Esophagus squamous epithelium (tissue), 5 donors: ENCODE measurements around the gene CDKN2D. TPM values are rescaled to one million over a fixed set of nuclear protein-coding genes. Genes with fewer than 3 reads are reported as not detected.

Experiments
- DNase-seq: peaks from one replicate; lab custom pipeline; 2025; lab: John Stamatoyannopoulos, UW
- H3K27ac ChIP-seq, 4 donors: fragments of 200-600 bp; sonication (generic); one replicate each; pipeline ENCODE4 v1.5.1; 2016 to 2019; ENCODE audit warnings: mild to moderate bottlenecking in 1 of 4
- H3K27me3 ChIP-seq, 4 donors: fragments of 200-600 bp; sonication (generic); 1 replicate in 3 of 4; 2 replicates in 1 of 4; pipeline versions ENCODE4 v1.5.1 to v1.6.0; 2017 to 2021; ENCODE audit warnings: antibody characterized with exemption in 1 of 4
- H3K36me3 ChIP-seq, 3 donors: fragments of 200-600 bp; sonication (generic); one replicate each; pipeline ENCODE4 v1.5.1; 2016 to 2019
- H3K4me1 ChIP-seq, 3 donors: fragments of 200-600 bp; sonication (generic); one replicate each; pipeline ENCODE4 v1.5.1; 2017 to 2019
- H3K4me3 ChIP-seq, 4 donors: fragments of 200-600 bp; sonication (generic); 1 replicate in 3 of 4; 2 replicates in 1 of 4; pipeline ENCODE4 v1.5.1; 2016 to 2019; ENCODE audit warnings: mild to moderate bottlenecking in 2 of 4, moderate library complexity in 1 of 4
- H3K9me3 ChIP-seq, 3 donors: fragments of 200-600 bp; sonication (generic); one replicate each; pipeline ENCODE4 v1.5.1; 2016 to 2019
- CTCF ChIP-seq, 6 experiments: fragments of 450-650 bp in 4 of 6; fragments of 200-600 bp in 2 of 6; sonication (generic) in 2 of 6; IDR thresholded peaks; one replicate each; pipeline ENCODE4 v1.5.1; 2016 to 2019; ENCODE audit warnings: antibody characterized with exemption in 6 of 6, mild to moderate bottlenecking in 4 of 6, moderate library complexity in 4 of 6
- POLR2A ChIP-seq, 4 donors: fragments of 450-650 bp; IDR thresholded peaks; one replicate each; pipeline ENCODE4 v1.6.1; 2017; ENCODE audit warnings: antibody characterized with exemption in 4 of 4, mild to moderate bottlenecking in 4 of 4, moderate library complexity in 3 of 4
- WGBS, 2 donors: methylation state at CpG; one replicate each; pipeline ENCODE4 v1.1.5; 2018; 5-methylcytosine and 5-hydroxymethylcytosine counted together
- intact Hi-C: fragments of 100-400 bp; cut with DNase I; formaldehyde crosslinking; loops from one replicate; pipeline ENCODE4 v1.15.0; 2022
- total RNA-seq, 4 donors: library from RNA; depleted of rRNA; stranded (reverse); fragments of >200 nt; gene quantifications; one replicate each; pipeline ENCODE4 v1.1.0, GENCODE V29; 2016
- donor health status: DM: yes; HTN: yes; CAD: no.

The CDKN2D gene
- total RNA-seq, 4 donors from 2014 or later, result 5.1 to 14.4 (median 6.2) TPM

GRCh38 chr19:10568062-10568825, 535 bp downstream of the CDKN2D start:
- Histone ChIP-seq H3K9me3 (no peaks in the 10 kb centered on the region), H3K27ac (peak overlapping the region; percentile 90 to 97 (median 96)), H3K4me1 (peaks cover 33 to 64% (median 40%) of the 10 kb centered on the region in 3 donors), H3K36me3 (peaks cover 0 to 5% (median 0%) of the 10 kb centered on the region in 3 donors), H3K27me3 (no peaks in the 10 kb centered on the region), H3K4me3 (peak overlapping the region; percentile 67 to 97 (median 78))
- no peak for TF ChIP-seq POLR2A (IDR thresholded peaks at IDR 0.05)
- TF ChIP-seq CTCF (IDR thresholded peaks at IDR 0.05), result no peak
- intact Hi-C loops, result loop anchor here (5.0 kb wide), 1 partner anchor 66 kb away; the partner anchor contains the start of gene KEAP1
- WGBS, 2 donors, result 0% methylated on average over 1 of the region's 58 CpGs; no CpG with 5 or more reads in 1 of the 2 donors
- no peak for DNase-seq

GRCh38 chr19:10567656-10568055, 1.1 kb downstream of the CDKN2D start:
- intact Hi-C loops, result loop anchor here (5.0 kb wide), 1 partner anchor 65 kb away; the partner anchor contains the start of gene KEAP1
- Histone ChIP-seq H3K9me3 (no peaks in the 10 kb centered on the region), H3K4me1 (peaks cover 33 to 64% (median 40%) of the 10 kb centered on the region in 3 donors), H3K27ac (peak overlapping the region; percentile 90 to 97 (median 96)), H3K27me3 (no peaks in the 10 kb centered on the region), H3K36me3 (peaks cover 0 to 11% (median 2%) of the 10 kb centered on the region in 3 donors), H3K4me3 (peak overlapping the region; percentile 67 to 97 (median 78))
- WGBS, 2 donors, result 16 to 33% methylated on average over 5 of the region's 5 CpGs
- DNase-seq, result no peak
- no peak for TF ChIP-seq CTCF (IDR thresholded peaks at IDR 0.05)
- no peak for TF ChIP-seq POLR2A (IDR thresholded peaks at IDR 0.05)

- H3K4me3 ChIP-seq, result peak overlapping the region in 3 of 4 donors; percentile 91 to 97 (median 92)
- peaks cover 33 to 56% (median 34%) of the 10 kb centered on the region in 3 donors for H3K4me1 ChIP-seq
- no peaks in the 10 kb centered on the region for H3K9me3 ChIP-seq
- 39% methylated on average over 7 to 9 of the region's 19 CpGs for WGBS, 2 donors
- intact Hi-C loops, result loop anchor here (5.0 kb wide), 1 partner anchor 65 kb away; the partner anchor contains the start of gene KEAP1
- no peaks in the 10 kb centered on the region for H3K27me3 ChIP-seq
- TF ChIP-seq POLR2A (IDR thresholded peaks at IDR 0.05) (no peak), CTCF (IDR thresholded peaks at IDR 0.05) (no peak)
- peaks cover 0 to 19% (median 6%) of the 10 kb centered on the region in 3 donors for H3K36me3 ChIP-seq
- DNase-seq, result no peak
- H3K27ac ChIP-seq, result peak overlapping the region; percentile 88 to 97 (median 93)
Observed at GRCh38 chr19:10566658-10567410, 1.9 kb downstream of the CDKN2D start.

GRCh38 chr19:10566408-10566657, 2.4 kb downstream of the CDKN2D start:
- peak overlapping the region; percentile 88 to 97 (median 93) for H3K27ac ChIP-seq
- no peaks in the 10 kb centered on the region for H3K27me3 ChIP-seq
- H3K4me1 ChIP-seq, result peaks cover 33 to 56% (median 34%) of the 10 kb centered on the region in 3 donors
- H3K9me3 ChIP-seq, result no peaks in the 10 kb centered on the region
- H3K4me3 ChIP-seq, result peak overlapping the region; percentile 88 to 97 (median 92)
- TF ChIP-seq CTCF (IDR thresholded peaks at IDR 0.05) (no peak), POLR2A (IDR thresholded peaks at IDR 0.05) (no peak)
- WGBS, 2 donors, result 0 to 2% methylated on average over 4 of the region's 4 CpGs
- no peak for DNase-seq
- peaks cover 0 to 24% (median 6%) of the 10 kb centered on the region in 3 donors for H3K36me3 ChIP-seq
- intact Hi-C loops, result loop anchor here (5.0 kb wide), 1 partner anchor 64 kb away; the partner anchor contains the start of gene KEAP1
